Measurements from ENCODE around the gene SLC8A2. TPM values are rescaled to one million over a fixed set of nuclear protein-coding genes. Genes with fewer than 3 reads are reported as not detected.

The SLC8A2 gene
- polyA plus RNA-seq, 1 donor (not counting 4 experiments of a cell fraction or from before 2014, with no cell fraction given) = 0.17 TPM

DNA sequence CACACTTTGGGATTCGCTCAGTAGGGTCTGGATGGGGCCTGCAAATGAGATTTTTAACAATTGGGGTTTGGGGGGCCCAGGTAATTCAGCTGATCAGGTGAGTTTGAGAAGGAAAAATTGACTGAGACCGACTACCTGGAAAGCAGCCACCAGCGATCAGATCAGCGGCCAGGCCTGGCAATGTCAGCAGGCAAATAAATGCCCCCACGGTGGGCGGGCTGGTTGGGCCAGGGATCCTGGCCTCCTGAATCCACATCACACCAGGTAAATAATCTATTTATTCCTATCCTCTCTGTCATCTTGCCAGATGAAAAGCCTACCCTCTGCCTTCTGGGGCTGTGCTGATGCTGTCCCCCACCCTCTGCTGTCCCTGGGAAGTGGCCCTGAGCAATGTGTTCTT lies 33.8 kb upstream of the SLC8A2 start:
- peaks cover 46% of the 10 kb centered on the region for H3K79me2 ChIP-seq (ENCODE audit: control insufficient read depth, insufficient read depth, low read length)
- no peaks in the 10 kb centered on the region for H3K27me3 ChIP-seq (ENCODE audit: control insufficient read depth, extremely low read depth, insufficient read depth, low read length)
- H3K9ac ChIP-seq (ENCODE audit: control insufficient read depth, extremely low read depth, insufficient read depth, low read length) = no peak overlapping the region
- no peak overlapping the region for H3K4me3 ChIP-seq (ENCODE audit: control insufficient read depth in 2 of 3, extremely low read depth in 1 of 3, insufficient read depth in 2 of 3, low read depth in 1 of 3, low read length in 3 of 3)
- peaks cover 23 to 32% of the 10 kb centered on the region in 2 experiments for H3K36me3 ChIP-seq (ENCODE audit: control insufficient read depth in 2 of 2, extremely low read depth in 1 of 2, insufficient read depth in 2 of 2, low read length in 2 of 2)
- DNase-seq (ENCODE audit: low read depth, low spot score) (no peak), FAIRE-seq (no peak)
- dilution Hi-C loops (cut with MboI; ENCODE audit: extremely low pct_ligation_motif_present, low sequenced_read_pairs) = no loop called here
- TF ChIP-seq CTCF (optimal IDR thresholded peaks at IDR 0.05 in 1 of 3, IDR thresholded peaks at IDR 0.05 in 1 of 3, conservative IDR thresholded peaks at IDR 0.05 in 1 of 3; ENCODE audit: extremely low read depth in 1 of 3, insufficient read depth in 2 of 3, low read length in 3 of 3) (no peak), EZH2 (IDR thresholded peaks at IDR 0.05; ENCODE audit: low read length) (no peak)
- H3K9me1 ChIP-seq (ENCODE audit: control insufficient read depth, extremely low read depth, insufficient read depth, low read length) = peaks cover 2% of the 10 kb centered on the region
- no peak overlapping the region for H3K27ac ChIP-seq (ENCODE audit: control insufficient read depth, insufficient read depth, low read length)
- H4K20me1 ChIP-seq (ENCODE audit: control insufficient read depth, extremely low read depth, insufficient read depth, low read length) = peaks cover 3% of the 10 kb centered on the region
- peaks cover 18% of the 10 kb centered on the region for H3K4me1 ChIP-seq (ENCODE audit: control insufficient read depth, extremely low read depth, insufficient read depth, low read length)
- H2AFZ ChIP-seq (ENCODE audit: control insufficient read depth, low read length) = no peak overlapping the region
- H3K9me3 ChIP-seq (ENCODE audit: control insufficient read depth, low read depth, low read length) = no peaks in the 10 kb centered on the region
- H3K4me2 ChIP-seq (ENCODE audit: control insufficient read depth, extremely low read depth, insufficient read depth, low read depth, low read length) = no peak overlapping the region

DNA sequence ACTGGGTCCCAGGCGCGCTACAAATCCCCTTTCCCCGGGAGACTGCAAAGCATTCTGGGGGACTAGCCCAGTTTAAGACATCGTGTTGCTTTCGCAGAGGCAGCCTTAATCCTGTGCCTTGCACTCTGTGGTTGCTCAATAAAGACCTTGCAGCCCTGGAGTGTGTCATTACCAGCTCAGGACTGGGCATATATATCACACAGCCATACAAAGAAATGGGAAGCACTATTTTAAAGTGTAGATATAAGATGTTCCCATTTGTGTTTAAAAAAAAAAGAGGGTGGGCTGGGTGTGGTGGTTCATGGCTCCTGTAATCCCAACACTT lies 32.1 kb upstream of the SLC8A2 start:
- Histone ChIP-seq H3K27me3 (ENCODE audit: control insufficient read depth, extremely low read depth, insufficient read depth, low read length) (no peaks in the 10 kb centered on the region), H3K9me3 (ENCODE audit: control insufficient read depth, low read depth, low read length) (no peaks in the 10 kb centered on the region), H3K36me3 (ENCODE audit: control insufficient read depth in 2 of 2, extremely low read depth in 1 of 2, insufficient read depth in 2 of 2, low read length in 2 of 2) (peaks cover 33 to 36% of the 10 kb centered on the region in 2 experiments), H3K79me2 (ENCODE audit: control insufficient read depth, insufficient read depth, low read length) (peaks cover 39% of the 10 kb centered on the region), H4K20me1 (ENCODE audit: control insufficient read depth, extremely low read depth, insufficient read depth, low read length) (peaks cover 5% of the 10 kb centered on the region), H3K4me2 (ENCODE audit: control insufficient read depth, extremely low read depth, insufficient read depth, low read depth, low read length) (no peak overlapping the region), H2AFZ (ENCODE audit: control insufficient read depth, low read length) (no peak overlapping the region), H3K9ac (ENCODE audit: control insufficient read depth, extremely low read depth, insufficient read depth, low read length) (no peak overlapping the region), H3K27ac (ENCODE audit: control insufficient read depth, insufficient read depth, low read length) (no peak overlapping the region), H3K4me1 (ENCODE audit: control insufficient read depth, extremely low read depth, insufficient read depth, low read length) (peaks cover 2% of the 10 kb centered on the region), H3K4me3 (ENCODE audit: control insufficient read depth in 2 of 3, extremely low read depth in 1 of 3, insufficient read depth in 2 of 3, low read depth in 1 of 3, low read length in 3 of 3) (no peak overlapping the region), H3K9me1 (ENCODE audit: control insufficient read depth, extremely low read depth, insufficient read depth, low read length) (peaks cover 2% of the 10 kb centered on the region)
- no peak for TF ChIP-seq EZH2 (IDR thresholded peaks at IDR 0.05; ENCODE audit: low read length)
- TF ChIP-seq CTCF (optimal IDR thresholded peaks at IDR 0.05 in 1 of 3, IDR thresholded peaks at IDR 0.05 in 1 of 3, conservative IDR thresholded peaks at IDR 0.05 in 1 of 3; ENCODE audit: extremely low read depth in 1 of 3, insufficient read depth in 2 of 3, low read length in 3 of 3) = no peak
- dilution Hi-C loops (cut with MboI; ENCODE audit: extremely low pct_ligation_motif_present, low sequenced_read_pairs) = no loop called here
- DNase-seq (ENCODE audit: low read depth, low spot score) (no peak), FAIRE-seq (no peak)
